ENCODE measurements around the gene CCZ1B. TPM values are rescaled to one million over a fixed set of nuclear protein-coding genes. Genes with fewer than 3 reads are reported as not detected.
"Not testable (repeated sequence)": the region's sequence is repeated elsewhere in the genome, so short reads cannot be mapped to it uniquely, and the experiment has no call there.

The CCZ1B gene
- total RNA-seq, 1 donor from 2014 or later, result 37.5 TPM

DNA sequence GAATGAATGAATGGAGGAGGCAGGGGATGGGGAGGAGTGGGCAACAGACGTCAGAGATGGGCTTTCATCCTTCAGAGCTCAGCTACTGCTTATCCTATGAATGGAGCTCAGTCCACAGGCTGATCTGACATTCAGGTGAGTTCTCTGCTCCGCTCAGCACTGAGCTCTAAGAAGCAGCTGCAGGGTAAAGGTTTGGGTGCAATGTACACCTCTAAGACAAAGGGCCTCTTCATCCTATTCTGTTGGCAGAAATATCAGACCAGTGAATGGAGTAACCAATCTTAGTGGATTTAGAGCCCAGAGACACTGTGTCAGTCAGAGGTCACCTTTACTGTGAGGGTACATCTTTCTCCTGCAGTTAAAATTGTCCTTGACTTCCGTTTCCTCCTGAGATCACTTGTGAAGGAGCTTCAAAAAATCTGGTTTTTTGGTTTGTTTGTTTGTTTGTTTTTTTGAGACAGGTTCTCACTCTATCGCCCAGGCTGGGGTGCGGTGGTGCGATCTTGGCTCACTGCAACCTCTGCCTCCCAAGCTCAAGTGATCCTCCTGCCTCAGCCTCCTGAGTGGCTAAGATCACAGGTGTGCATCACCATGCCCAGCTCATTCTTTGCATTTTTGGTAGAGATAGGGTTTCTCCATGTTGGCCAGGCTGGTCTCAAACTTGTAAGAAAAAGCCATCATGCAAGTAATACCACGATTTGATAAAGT lies 5.1 kb upstream of the CCZ1B start:
- no peak for DNase-seq (ENCODE audit: low read depth)

DNA sequence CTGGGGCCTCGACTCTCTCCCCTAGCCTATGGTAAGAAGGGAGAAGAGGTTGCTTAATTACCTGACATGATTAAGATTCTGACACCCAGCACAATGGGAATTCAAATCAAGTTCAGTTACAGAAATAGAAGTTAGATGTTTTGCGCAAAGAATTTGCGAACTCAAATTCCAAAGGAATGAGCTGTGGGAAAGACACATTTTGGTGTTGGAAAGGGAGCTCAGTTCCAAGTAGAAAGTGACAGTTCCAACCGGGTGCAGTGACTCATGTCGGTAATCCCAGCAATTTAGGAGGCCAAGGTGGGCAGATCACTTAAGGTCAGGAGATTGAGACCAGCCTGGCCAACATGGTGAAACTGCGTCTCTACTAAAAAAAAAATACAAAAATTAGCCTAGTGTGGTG lies 4.0 kb upstream of the CCZ1B start:
- peak; percentile 45 for DNase-seq (ENCODE audit: low read depth)

DNA sequence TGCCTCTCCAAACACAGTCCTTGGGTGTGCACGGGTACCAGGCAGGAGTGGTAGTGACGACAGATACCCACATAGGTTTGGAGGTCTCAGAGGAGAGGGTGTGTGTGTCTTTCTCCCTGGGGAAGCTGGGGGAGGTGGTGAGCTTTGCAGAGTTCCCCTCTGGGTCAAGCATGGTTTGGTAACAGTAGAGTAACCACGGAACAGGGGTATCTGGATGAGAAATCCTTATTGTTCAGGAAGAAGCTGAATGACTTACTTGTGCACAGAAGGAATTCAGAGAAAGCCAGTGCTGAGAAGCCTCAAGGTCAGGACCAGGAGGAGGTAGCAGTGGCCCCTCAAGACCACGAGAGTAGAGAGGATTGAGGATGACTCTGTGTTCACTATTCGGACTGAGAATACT lies 3.5 kb upstream of the CCZ1B start:
- not testable (repeated sequence) for DNase-seq (ENCODE audit: low read depth)

DNA sequence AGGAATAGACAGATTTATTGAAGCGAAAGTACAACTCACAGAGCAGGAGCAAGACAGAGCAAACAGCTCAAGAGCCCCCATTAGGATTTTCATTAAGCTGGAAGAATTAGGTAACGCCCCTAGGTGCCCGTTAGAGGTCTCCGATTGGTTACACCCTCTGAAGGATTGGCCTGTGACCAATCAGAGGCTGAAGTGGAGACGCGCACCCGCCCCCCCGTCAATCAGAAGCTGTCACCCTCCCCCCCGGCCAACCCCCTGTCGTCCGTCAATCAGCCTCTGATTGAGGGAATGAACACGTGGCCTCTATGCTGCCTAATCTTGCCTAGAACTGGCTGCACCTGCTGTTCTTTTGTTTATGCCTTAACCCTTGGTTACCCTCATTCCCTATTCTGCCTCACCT lies 1.1 kb upstream of the CCZ1B start:
- peak; percentile 53 for DNase-seq (ENCODE audit: low read depth)

DNA sequence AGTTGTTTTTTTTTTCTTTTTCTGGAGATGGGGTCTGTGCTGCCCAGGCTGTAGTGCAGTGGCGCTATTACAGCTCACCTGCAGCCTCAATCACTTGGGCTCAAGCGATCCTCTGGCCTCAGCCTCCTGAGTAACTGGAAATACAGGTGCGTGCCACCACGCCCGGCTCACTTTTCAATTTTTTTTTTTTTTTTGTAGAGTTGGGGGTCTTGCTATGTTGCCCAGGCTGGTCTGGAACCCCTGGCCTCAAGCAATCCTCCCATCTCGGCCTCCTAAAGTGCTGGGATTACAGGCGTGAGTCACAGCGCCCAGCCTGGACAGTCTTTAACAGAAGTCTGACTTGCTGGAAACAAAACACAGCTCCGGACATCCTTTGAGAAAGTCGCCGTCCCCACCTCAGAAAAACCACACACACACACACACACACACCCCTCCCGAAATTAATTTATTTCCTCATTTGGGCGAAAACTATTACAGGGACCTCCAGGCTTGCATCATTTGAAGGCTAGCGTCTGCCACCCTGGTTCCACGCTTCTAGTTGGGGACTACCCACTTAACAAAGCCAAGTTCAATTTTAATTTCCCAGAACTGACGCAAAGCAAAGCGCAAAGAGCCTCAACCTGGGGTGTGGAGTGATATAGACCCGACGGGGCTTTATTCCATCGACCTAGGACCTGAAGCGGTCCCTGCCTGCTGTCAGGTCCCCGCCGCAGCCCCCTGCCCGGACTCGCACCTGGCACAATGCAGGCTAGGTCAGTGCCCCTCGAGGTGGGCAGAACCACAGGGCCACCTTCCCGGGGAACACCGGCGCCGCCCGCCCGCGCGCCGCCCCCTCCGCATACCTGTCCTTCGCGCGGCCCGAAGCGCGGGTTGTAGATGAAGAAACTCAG lies 594 bp downstream of the CCZ1B start:
- DNase-seq (ENCODE audit: low read depth), result not testable (repeated sequence)

DNA sequence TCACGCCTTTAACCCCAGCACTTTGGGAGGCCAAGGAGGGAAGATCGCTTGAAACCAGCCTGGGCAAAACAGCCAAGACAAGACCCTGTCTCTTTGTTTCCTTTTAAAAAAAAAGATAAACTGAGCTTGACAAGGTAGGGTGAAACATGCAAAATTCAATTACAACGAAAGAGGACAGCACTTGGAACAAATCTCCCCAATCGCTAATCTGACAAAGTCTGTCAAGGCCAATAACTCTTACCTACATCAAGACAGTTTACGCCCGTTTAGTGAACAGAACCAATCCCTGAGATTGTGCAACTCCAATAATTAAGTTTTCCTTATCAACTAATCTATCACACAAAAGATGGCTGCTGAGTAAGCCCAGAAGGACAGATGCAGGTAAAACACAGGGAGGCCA lies 4.5 kb downstream of the CCZ1B start:
- not testable (repeated sequence) for DNase-seq (ENCODE audit: low read depth)

DNA sequence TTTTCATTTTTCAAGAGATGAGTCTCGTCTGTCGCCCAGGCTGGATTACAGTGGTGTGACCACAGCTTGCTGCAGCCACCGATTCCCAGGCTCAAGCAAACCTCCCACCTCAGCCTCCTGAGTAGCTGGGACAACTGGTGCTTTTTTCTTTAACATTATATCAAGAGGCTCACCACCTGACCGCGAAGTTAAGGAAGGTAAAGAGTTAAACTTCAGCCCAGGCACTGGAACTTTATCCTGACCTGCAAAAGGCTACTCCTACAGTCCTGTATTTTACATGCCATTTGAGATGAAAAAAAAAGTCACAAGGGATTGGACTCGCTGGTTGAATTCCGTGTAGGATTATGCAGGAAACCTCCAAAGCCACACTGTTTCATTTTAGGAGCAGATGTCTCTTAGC lies 10.6 kb downstream of the CCZ1B start:
- DNase-seq (ENCODE audit: low read depth), result peak; percentile 49

DNA sequence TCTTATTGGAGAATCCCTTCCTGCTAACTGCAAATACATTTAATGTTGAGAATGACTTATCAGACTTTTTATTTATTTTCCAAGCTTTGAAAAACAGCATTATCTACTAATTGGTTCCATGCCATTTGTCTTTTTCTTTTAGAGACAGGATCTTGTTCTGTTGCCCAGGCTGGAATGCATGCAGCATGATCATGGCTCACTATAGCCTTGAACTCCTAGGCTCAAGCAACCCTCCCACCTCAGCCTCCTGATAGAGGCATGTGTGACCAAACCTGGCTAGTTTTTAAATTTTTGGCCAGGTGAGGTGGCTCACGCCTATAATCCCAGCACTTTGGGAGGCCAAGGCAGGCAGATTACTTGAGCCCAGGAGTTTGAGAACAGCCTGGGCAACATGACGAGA lies 13.1 kb downstream of the CCZ1B start:
- DNase-seq (ENCODE audit: low read depth), result not testable (repeated sequence)

DNA sequence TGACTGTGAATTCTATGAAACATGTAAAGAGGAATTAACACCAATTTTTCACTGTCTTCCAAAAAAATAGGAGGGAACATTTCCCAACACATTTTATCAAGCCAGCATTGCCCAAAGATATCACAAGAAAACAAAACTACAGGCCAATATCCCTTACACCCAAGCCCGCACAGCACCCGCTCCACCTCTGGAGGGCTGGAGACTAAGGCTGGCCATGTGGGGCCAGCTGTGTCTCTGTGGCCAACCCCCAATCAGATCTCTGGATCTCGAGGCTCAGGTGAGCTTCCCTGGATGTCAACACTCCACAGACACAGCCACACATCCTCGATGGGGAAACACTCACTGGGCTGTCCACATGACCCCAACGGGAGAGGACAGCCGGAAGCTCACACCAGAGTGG lies 18.1 kb downstream of the CCZ1B start:
- DNase-seq (ENCODE audit: low read depth), result not testable (repeated sequence)

DNA sequence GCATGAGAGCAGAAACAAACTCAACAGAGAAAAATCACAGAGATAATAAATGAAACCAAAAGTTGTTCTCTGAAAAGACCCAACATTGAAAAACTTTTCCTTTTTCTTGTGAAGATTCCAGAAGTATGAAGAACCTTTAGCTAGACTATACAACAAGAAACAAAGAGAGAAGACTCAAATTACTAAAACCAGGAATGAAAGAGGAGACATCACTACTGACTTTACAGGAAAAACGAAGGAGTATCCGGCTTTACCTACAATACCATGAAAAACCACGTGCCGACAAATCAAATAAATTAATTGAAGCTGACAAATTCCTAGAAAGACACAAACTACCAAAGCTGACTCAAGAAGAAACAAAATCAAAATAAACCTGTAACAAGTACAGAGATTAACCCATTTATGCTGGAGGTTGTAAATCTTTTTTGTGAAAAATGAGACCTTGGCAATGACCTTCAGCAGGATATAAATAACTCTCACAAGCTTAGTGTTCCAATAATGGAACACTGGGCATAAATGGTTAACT lies 18.6 kb downstream of the CCZ1B start:
- not testable (repeated sequence) for DNase-seq (ENCODE audit: low read depth)

DNA sequence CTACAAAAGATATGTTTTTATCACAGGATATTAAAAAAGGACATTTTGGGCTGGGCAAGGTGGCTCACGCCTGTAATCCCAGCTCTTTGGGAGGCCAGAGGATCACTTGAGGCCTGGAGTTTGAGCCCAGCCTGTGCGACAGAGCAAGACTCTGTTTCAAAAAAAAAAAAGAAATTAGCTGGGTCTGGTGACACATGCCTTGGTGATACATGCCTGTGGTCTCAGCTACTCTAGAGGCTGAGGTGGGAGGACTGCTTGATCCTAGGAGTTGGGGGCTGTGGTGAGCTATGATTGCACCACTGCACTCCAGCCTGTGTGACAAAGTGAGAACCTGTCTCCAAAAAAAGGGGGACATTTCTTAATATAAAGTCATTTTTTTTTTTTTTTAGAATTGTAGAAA lies 25.7 kb downstream of the CCZ1B start:
- DNase-seq (ENCODE audit: low read depth), result not testable (repeated sequence)

DNA sequence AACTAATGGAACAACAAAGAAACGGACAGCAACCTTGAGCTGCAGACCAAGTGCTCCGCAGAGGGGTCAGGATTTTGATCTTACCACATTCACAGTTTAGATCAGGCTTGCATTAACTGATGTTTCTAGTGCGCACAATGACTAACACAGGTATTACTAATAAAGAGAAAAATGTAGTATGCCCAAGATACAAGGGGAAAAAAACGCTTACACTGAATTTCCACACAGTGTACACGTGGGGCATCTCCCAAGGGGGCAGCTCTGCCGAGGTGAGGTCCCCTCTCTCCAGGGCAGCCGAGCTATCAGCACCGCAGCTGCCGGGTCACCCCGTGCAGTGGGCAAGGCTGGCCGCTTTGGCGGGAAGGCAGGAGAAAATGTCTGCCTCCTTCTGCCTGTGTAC lies 26.2 kb downstream of the CCZ1B start:
- not testable (repeated sequence) for DNase-seq (ENCODE audit: low read depth)

DNA sequence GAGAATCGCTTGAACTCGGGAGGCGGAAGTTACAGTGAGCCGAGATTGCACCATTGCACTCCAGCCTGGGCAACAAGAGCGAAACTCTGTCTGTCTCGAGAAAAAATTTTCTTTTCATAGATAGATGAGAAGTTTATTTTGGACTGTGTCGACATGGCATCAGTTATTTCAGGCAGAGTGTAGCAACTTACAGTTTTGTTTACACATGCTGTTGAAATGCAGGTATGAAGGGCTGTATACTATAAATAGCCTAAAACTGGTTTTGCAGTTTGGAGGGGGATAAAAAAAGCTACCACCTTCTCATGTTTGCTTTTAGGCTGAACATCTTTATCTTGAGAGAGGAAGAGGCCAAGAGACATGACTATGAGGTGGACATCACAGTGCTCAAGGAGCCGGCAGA lies 28.0 kb downstream of the CCZ1B start:
- not testable (repeated sequence) for DNase-seq (ENCODE audit: low read depth)

DNA sequence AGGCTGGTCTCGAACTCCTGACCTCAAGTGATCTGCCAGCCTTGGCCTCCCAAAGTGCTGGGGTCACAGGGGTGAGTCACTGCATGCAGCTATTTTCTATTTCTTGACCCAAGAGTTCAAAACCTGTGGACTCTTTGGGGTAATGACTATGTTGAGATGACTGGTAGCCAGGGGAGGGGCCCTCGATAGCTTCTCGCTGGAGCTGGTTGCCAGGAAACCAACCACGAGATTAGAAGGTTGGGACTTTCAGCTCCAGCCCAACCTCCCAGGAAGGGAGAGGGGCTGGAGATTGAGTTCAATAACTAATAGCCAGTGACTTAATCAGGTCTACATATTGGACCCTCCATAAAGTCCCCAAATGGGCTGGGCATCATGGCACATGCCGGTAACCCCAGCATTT lies 28.9 kb downstream of the CCZ1B start:
- DNase-seq (ENCODE audit: low read depth), result peak; percentile 16

DNA sequence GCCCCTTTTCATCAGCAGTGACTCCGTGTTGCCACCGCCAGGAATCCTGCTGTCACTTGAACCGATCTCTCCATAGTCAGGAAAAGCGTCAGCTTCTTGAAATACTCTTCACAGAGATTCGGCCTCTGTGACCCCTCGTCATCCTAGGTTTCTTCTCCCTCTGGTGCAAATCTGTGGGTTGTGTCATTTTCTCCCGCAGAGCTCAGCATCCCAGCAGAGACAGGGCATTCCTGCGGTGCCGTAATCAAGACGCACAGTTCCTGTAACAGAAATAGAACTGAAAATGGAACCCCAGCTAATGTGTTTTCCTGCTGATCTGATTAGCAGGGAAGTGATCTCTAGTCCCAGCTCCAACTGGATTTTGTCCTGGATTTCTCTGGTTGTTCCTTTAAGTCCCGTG lies 31.8 kb downstream of the CCZ1B start:
- DNase-seq (ENCODE audit: low read depth), result not testable (repeated sequence)

DNA sequence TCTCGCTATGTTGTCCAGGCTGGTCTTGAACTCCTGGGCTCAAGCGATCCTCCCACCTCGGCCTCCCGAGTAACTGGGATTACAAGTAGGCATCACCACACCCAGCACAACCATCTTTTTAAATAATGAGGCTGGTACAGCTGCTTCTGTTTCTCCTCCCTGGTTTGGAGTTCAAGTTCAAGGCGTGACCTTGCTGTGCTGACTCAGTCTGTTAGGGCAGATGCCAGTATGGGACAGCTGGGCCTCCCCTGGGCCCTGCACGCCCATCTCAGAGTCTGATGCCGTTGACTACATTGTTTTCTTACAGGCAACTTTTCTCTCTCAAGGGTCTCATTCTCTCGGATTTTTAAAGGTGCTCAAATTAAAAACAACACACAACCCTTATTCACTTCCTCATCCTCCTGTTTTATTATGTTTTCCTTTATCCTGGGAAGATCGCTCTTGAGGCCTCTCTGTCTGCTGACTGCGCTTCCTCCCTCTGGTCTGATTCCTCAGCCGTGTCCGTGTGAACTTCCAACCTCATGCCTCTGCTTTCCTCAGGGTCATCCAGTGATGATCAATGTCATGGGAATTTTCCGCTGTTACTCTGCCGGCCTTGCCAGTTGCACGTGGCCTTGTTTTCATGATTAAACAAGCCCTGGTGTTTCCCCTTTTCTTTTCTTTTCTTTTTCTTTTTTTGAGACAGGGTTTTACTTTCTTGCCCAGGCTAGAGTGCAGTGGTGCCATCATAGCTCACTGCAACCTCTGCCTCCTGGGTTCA lies 33.8 kb downstream of the CCZ1B start:
- peak; percentile 47 for DNase-seq (ENCODE audit: low read depth)

DNA sequence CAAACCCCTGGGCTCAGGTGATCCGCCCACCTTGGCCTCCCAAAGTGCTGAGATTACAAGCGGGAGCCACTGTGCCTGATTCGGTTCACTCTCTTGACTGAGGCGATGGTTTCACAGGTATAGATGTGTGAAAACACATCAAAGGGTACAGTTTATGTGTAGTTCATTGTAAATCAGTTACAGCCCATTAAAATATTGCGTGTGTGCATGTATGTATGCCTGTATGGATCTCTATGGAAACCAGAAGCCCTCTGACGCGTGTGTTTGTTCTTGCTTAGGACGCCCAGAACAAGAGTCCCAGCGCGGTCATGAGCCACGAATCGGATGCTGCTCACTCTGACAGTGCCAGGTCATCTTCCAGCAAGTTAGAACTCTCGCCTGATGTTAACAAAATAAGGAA lies 36.7 kb downstream of the CCZ1B start:
- DNase-seq (ENCODE audit: low read depth), result not testable (repeated sequence)

DNA sequence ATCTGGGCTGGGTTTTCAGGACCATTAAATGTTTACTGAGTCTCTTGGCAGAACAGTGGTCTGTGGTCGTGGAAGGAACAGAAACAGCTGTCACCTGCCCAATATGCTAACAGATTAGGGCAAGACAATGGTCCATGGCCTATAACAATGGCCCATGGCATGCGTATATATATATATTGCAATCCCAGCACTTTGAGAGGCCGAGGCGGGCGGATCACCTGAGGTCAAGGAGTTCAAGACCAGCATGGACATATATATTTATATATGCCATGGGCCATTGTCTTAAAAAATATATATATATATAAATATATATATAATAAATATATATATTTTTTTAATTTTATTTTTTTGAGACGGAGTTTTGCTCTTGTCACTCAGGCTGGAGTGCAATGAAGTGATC lies 44.5 kb downstream of the CCZ1B start:
- not testable (repeated sequence) for DNase-seq (ENCODE audit: low read depth)

DNA sequence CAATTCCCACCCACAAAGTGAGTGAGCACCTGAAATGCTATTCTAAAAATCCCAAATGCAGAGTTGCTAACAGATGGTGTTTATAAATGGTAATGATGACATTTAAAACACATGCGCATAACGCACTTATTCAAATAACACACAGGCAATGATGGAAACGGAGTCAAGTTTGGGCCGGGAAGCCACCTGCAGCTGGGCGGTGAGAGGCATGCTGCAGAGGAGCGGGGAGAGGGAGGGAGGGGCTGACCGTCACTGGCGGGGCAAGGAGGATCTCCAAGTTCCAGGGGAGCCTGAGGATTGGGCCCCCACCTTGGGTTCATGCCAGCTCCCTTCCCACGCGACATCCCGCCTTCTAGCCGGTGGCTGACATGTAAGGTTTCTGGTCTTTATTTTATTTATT lies 64.9 kb downstream of the CCZ1B start:
- DNase-seq (ENCODE audit: low read depth), result not testable (repeated sequence)

DNA sequence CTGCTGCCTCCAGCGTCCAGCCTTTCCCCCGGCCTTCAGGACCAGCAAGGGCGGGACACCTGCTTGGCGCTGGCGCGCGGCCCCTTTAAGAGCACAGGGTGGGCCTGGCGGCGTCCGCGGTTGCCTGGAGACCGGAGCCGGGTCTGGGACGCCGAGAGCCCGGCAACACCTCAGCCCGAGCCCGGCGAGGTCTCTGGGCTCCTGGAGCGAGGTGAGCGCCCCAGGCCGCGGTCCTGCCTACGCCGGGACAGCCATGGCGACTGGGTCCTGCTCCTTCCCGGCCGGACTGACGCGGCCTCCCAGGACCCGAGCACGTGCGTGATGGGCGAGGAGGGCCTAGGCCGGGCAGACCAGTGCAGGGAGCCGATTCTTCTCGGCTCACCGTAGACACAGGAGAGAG lies 72.1 kb downstream of the CCZ1B start, which contains the start of gene RSPH10B2:
RSPH10B2 (plus strand) TSS at position 140 of the 400 bp plus-strand sequence. CDS start 3,575 bp downstream, outside the sequence.
- DNase-seq (ENCODE audit: low read depth), result not testable (repeated sequence)

DNA sequence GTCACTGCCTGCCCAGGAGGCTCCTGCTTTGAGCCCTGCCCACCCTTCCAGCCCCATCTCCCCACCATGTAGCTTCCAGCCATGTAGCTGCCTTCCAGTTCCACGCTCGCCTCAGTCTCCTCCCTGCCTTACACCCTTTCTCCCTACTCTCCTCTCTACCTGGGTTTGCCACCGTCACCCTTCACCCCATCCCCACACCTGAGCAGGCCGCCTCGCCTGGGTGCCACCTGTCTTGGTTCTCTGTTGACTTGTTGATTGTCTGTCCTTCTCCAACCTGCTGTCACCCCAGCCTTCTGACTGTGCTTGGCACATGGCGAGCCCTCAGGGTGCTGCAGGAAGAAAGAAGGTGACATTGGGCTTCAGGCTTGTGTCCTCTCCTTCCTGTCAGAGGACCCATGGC lies 75.9 kb downstream of the CCZ1B start:
- not testable (repeated sequence) for DNase-seq (ENCODE audit: low read depth)

All from myocyte (in vitro differentiated cells).